Thyroid gland (tissue), 4 donors: ENCODE data around the gene PPP2R3A.

Experiments used
- POLR2A ChIP-seq, 2 donors: fragments of 450-650 bp; IDR thresholded peaks; one replicate each; pipeline ENCODE4 v1.6.1; 2017; ENCODE audit warnings: antibody characterized with exemption in 2 of 2, mild to moderate bottlenecking in 2 of 2, moderate library complexity in 1 of 2
- TF ChIP-seq, protein P1 (sequence below), 6 experiments: fragments of 200-600 bp in 3 of 6; fragments of 450-650 bp in 3 of 6; sonication (generic) in 3 of 6; IDR thresholded peaks; one replicate each; pipeline ENCODE4 v1.5.1; 2016 to 2019; ENCODE audit warnings: antibody characterized with exemption in 6 of 6, mild to moderate bottlenecking in 2 of 6, inconsistent platforms in 1 of 6, moderate library complexity in 1 of 6

DNA sequence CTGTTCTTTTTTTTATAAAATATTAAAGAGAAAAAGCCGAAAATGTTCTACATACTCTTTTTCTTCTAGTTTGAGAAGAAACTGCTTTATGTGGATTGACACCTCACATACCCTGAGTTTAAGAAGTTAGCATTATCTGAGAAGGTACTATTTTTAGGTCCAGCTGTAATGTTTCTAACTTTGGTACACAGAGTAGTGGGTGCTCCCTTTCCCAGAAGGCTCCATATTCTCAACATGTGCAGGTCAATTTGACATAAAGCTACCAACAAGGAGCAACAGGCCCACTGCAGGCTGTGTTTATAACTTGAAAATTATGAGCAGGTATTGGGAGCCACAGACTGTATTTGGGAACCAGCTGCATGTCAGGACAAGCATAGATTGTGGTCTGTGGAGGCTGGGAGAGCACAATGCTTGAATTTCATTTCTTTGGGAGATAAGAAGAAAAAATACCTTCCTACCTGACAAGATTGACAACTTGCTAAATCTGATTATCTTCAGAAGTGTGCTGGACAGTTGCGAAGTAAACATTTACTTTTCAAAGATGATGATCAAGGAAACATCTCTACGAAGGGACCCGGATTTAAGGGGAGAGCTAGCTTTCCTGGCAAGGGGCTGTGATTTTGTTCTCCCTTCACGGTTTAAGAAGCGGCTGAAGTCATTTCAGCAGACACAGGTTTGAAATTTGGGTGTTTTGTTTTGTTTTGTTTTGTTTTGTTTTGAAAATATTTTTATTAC is 57.2 kb downstream of the PPP2R3A start:
- TF ChIP-seq, protein P1, sequence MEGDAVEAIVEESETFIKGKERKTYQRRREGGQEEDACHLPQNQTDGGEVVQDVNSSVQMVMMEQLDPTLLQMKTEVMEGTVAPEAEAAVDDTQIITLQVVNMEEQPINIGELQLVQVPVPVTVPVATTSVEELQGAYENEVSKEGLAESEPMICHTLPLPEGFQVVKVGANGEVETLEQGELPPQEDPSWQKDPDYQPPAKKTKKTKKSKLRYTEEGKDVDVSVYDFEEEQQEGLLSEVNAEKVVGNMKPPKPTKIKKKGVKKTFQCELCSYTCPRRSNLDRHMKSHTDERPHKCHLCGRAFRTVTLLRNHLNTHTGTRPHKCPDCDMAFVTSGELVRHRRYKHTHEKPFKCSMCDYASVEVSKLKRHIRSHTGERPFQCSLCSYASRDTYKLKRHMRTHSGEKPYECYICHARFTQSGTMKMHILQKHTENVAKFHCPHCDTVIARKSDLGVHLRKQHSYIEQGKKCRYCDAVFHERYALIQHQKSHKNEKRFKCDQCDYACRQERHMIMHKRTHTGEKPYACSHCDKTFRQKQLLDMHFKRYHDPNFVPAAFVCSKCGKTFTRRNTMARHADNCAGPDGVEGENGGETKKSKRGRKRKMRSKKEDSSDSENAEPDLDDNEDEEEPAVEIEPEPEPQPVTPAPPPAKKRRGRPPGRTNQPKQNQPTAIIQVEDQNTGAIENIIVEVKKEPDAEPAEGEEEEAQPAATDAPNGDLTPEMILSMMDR (IDR thresholded peaks at IDR 0.05) = no peak
- TF ChIP-seq POLR2A (IDR thresholded peaks at IDR 0.05) = no peak
